Endothelial cell of umbilical vein (primary cell): Measurements from ENCODE around the gene CCNDBP1. TPM values are rescaled to one million over a fixed set of nuclear protein-coding genes. Genes with fewer than 3 reads are reported as not detected.
"Not testable (repeated sequence)": the region's sequence is repeated elsewhere in the genome, so short reads cannot be mapped to it uniquely, and the experiment has no call there.

Experiments
- BruUV-seq: library from RNA; stranded (reverse); fragments of 400-500 nt; replicated peaks from 2 replicates; lab custom pipeline; 2021; lab: Mats Ljungman, UMichigan
- CTCF ChIA-PET: fragments of 300-600, 350-600 bp; sonication (Branson Sonifier 250); formaldehyde crosslinking; loops from one replicate; lab custom pipeline; 2021; ENCODE audit warnings: antibody characterized with exemption, inconsistent platforms; lab: Charles Lee
- POLR2A ChIA-PET: fragments of 300-600, 350-600 bp; sonication (Branson Sonifier 250); formaldehyde crosslinking; loops from one replicate; lab custom pipeline; 2021; ENCODE audit warnings: antibody characterized with exemption, inconsistent platforms; lab: Charles Lee
- DNase-seq: peaks from one replicate; pipeline ENCODE4 v3.0.0-alpha.2; 2011; ENCODE audit warnings: low read depth, low spot score
- FAIRE-seq: peaks from 2 replicates; lab custom pipeline; 2011; peaks lifted over from hg19 to GRCh38; lab: Jason Lieb, UNC
- H2AFZ ChIP-seq: 2 replicates; pipeline ENCODE4 v1.6.0; 2012; ENCODE audit warnings: low read depth, low read length, control low read depth, inconsistent platforms
- H3K27ac ChIP-seq: 2 replicates; pipeline ENCODE4 v1.5.1; 2011; ENCODE audit warnings: low read depth, mild to moderate bottlenecking, control low read depth, low read length, moderate library complexity; ENCODE audit not compliant: insufficient read depth
- H3K27me3 ChIP-seq, 2 experiments: 2 replicates each; pipeline versions ENCODE4 v1.6.0 to v1.6.1; 2011; ENCODE audit warnings: low read length in 2 of 2, mixed read lengths in 1 of 2; ENCODE audit not compliant: control insufficient read depth in 2 of 2, insufficient read depth in 2 of 2
- H3K36me3 ChIP-seq, 2 experiments: 2 replicates in 1 of 2; 3 replicates in 1 of 2; pipeline ENCODE4 v1.5.1; 2011; ENCODE audit warnings: low read length in 2 of 2, mild to moderate bottlenecking in 1 of 2, moderate library complexity in 1 of 2; ENCODE audit not compliant: control insufficient read depth in 2 of 2, insufficient read depth in 2 of 2; ENCODE audit errors: extremely low read depth in 1 of 2
- H3K4me1 ChIP-seq: 3 replicates; pipeline ENCODE4 v1.5.1; 2011; ENCODE audit warnings: mild to moderate bottlenecking, low read length; ENCODE audit not compliant: control insufficient read depth, insufficient read depth; ENCODE audit errors: extremely low read depth
- H3K4me2 ChIP-seq: 2 replicates; pipeline ENCODE4 v1.6.1; 2011; ENCODE audit warnings: low read length, control low read depth, mixed read lengths; ENCODE audit not compliant: insufficient read depth
- H3K4me3 ChIP-seq, 3 experiments: fragments of 200-600 bp in 1 of 3; sonication (generic), shearing (Covaris generic) in 1 of 3; replicated peaks in 1 of 3; 2 replicates each; pipeline ENCODE4 v1.5.1; 2011 to 2016; ENCODE audit warnings: control low read depth in 3 of 3, low read length in 3 of 3, mild to moderate bottlenecking in 2 of 3, inconsistent platforms in 1 of 3, low read depth in 1 of 3, moderate library complexity in 1 of 3; ENCODE audit not compliant: insufficient read depth in 1 of 3
- H3K79me2 ChIP-seq: 2 replicates; pipeline ENCODE4 v1.6.0; 2012; ENCODE audit warnings: low read length, inconsistent platforms; ENCODE audit not compliant: control insufficient read depth, insufficient read depth
- H3K9ac ChIP-seq: replicated peaks from 2 replicates; pipeline ENCODE3; 2011; ENCODE audit warnings: low read length, control low read depth; ENCODE audit not compliant: insufficient read depth; ENCODE audit errors: extremely low read depth
- H3K9me1 ChIP-seq: replicated peaks from 3 replicates; pipeline ENCODE4 v1.6.0; 2011; ENCODE audit warnings: mild to moderate bottlenecking, low read length; ENCODE audit not compliant: control insufficient read depth, insufficient read depth; ENCODE audit errors: extremely low read depth
- H3K9me3 ChIP-seq: replicated peaks from 2 replicates; pipeline ENCODE4 v1.5.1; 2012; ENCODE audit warnings: low read length, inconsistent platforms; ENCODE audit not compliant: control insufficient read depth, insufficient read depth
- H4K20me1 ChIP-seq: replicated peaks from 2 replicates; pipeline ENCODE3; 2011; ENCODE audit warnings: mild to moderate bottlenecking, low read length; ENCODE audit not compliant: control insufficient read depth, insufficient read depth; ENCODE audit errors: extremely low read depth
- EZH2 ChIP-seq: IDR thresholded peaks from 2 replicates; pipeline ENCODE4 v1.6.1; 2012; ENCODE audit warnings: borderline replicate concordance, low read depth, mild to moderate bottlenecking, moderate library complexity, low read length, inconsistent platforms; ENCODE audit not compliant: severe bottlenecking
- MAX ChIP-seq: IDR thresholded peaks from 2 replicates; pipeline ENCODE4 v1.6.1; 2011; ENCODE audit not compliant: insufficient read depth, insufficient read length
- POLR2AphosphoS5 ChIP-seq: IDR thresholded peaks from 2 replicates; pipeline ENCODE4 v1.6.1; 2012; ENCODE audit warnings: low read depth, mild to moderate bottlenecking, control low read depth, low read length, moderate library complexity; ENCODE audit not compliant: insufficient read depth
- dilution Hi-C: fragments of 300-500 bp; cut with MboI; formaldehyde crosslinking; loops from one replicate; pipeline ENCODE4 v1.15.0; 2019; ENCODE audit warnings: low sequenced_read_pairs; ENCODE audit not compliant: extremely low pct_ligation_motif_present
- intact Hi-C: fragments of 100-400 bp; cut with micrococcal nuclease; formaldehyde crosslinking; loops from one replicate; pipeline ENCODE4 v1.10.0; 2022
- polyA plus RNA-seq, 4 experiments: library from polyadenylated mRNA; depleted of rRNA in 3 of 4; stranded (reverse) in 3 of 4; unstranded in 1 of 4; fragments of >200 nt; gene quantifications; 2 replicates each; pipeline versions ENCODE4 v1.2.1 to v1.2.3, GENCODE V29; 2011 to 2012; ENCODE audit warnings: missing spikeins in 1 of 4
- total RNA-seq: library from RNA; stranded (reverse); gene quantifications from 2 replicates; pipeline ENCODE4 v1.2.3, GENCODE V29; 2021

The CCNDBP1 gene
- total and polyA plus RNA-seq, 2 donors (not counting 3 experiments of a cell fraction or from before 2014, with no cell fraction given), result 39.9 to 54.9 TPM

DNA sequence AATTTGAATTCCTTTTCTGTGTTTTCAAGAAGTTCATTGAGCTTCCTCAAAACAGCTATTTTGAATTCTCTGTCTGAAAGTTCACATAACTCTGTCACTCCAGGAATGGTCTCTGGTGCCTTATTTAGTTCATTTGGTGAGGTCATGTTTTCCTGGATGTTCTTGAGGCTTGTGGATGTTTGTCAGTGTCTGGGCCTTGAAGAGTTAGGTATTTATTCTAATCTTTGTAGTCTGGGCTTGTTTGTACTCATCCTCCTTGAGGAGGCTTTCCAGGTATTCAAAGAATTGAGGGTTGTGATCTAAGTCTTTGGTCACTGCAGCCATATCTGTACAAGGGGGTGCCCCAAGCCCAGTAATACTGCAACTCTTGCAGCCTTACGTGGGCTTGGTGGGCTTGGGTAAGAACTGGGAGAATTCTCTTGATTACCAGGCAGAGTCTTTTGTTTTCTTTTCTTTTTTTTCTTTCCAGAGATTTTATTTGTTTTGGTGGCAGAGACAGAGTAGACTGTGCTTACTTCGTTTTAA lies 19.3 kb upstream of the CCNDBP1 start:
- no peak overlapping the region for H2AFZ ChIP-seq
- TF ChIP-seq MAX (no peak), EZH2 (no peak), POLR2AphosphoS5 (no peak)
- dilution Hi-C loops, result no loop called here
- no peaks in the 10 kb centered on the region for H3K36me3 ChIP-seq
- FAIRE-seq (no peak), DNase-seq (no peak)
- no peaks in the 10 kb centered on the region for H3K9me3 ChIP-seq
- H3K4me3 ChIP-seq, result no peak overlapping the region
- POLR2A ChIA-PET, result no interaction called here
- no TSS peak for BruUV-seq
- H3K4me2 ChIP-seq, result no peak overlapping the region
- no peak overlapping the region for H3K9ac ChIP-seq
- CTCF ChIA-PET, result no interaction called here
- H3K27me3 ChIP-seq, result no peaks in the 10 kb centered on the region
- no peaks in the 10 kb centered on the region for H3K9me1 ChIP-seq
- peaks cover 13% of the 10 kb centered on the region for H3K4me1 ChIP-seq
- no peaks in the 10 kb centered on the region for H4K20me1 ChIP-seq
- intact Hi-C loops, result no loop called here
- H3K79me2 ChIP-seq, result no peaks in the 10 kb centered on the region
- no peak overlapping the region for H3K27ac ChIP-seq

- H3K36me3 ChIP-seq, BruUV-seq, H3K9me3 ChIP-seq, H3K27ac ChIP-seq, H3K79me2 ChIP-seq, H3K4me3 ChIP-seq, H2AFZ ChIP-seq, intact Hi-C loops, H4K20me1 ChIP-seq, H3K9ac ChIP-seq, DNase-seq, H3K4me2 ChIP-seq, dilution Hi-C loops, H3K9me1 ChIP-seq, H3K27me3 ChIP-seq, FAIRE-seq, CTCF ChIA-PET, POLR2A ChIA-PET: not testable (repeated sequence)
- H3K4me1 ChIP-seq, result peaks cover 13% of the 10 kb centered on the region
Measured at GRCh38 chr15:43167261-43167660, 17.9 kb upstream of the CCNDBP1 start.
